ENCODE data around the gene ATP10A. TPM values are rescaled to one million over a fixed set of nuclear protein-coding genes. Genes with fewer than 3 reads are reported as not detected.

Gene ATP10A
- total RNA-seq, 1 experiment from 2014 or later: 3.9 TPM

- Histone ChIP-seq H2BK12ac (ENCODE audit: insufficient read length, low read depth, low read length) (no peak overlapping the region), H2BK5ac (ENCODE audit: insufficient read length, low read length) (no peak overlapping the region), H3K27ac (ENCODE audit: insufficient read length, low read depth, low read length) (no peak overlapping the region), H4K20me1 (ENCODE audit: control insufficient read depth, insufficient read depth, insufficient read length) (no peaks in the 10 kb centered on the region), H2AFZ (ENCODE audit: low read length) (no peak overlapping the region), H3K79me1 (ENCODE audit: insufficient read depth, low read depth, low read length, poor library complexity, severe bottlenecking) (no peaks in the 10 kb centered on the region), H2BK15ac (ENCODE audit: low read depth, low read length) (no peak overlapping the region), H3K56ac (ENCODE audit: insufficient read length, low read depth, low read length) (no peak overlapping the region), H3K14ac (ENCODE audit: insufficient read depth, low read length) (no peak overlapping the region), H2BK20ac (ENCODE audit: low read depth, low read length, poor library complexity, severe bottlenecking) (no peak overlapping the region), H3K27me3 (ENCODE audit: insufficient read depth, low read length) (no peaks in the 10 kb centered on the region), H3K9me3 (ENCODE audit: control insufficient read depth, low read depth, low read length) (no peaks in the 10 kb centered on the region), H3K18ac (ENCODE audit: insufficient read length, low read depth, low read length) (no peak overlapping the region), H2BK120ac (ENCODE audit: low read depth, low read length, poor library complexity, severe bottlenecking) (no peak overlapping the region), H3K4me2 (ENCODE audit: insufficient read depth, insufficient read length, low read length) (no peak overlapping the region), H2AK5ac (ENCODE audit: insufficient read length, low read length) (no peak overlapping the region), H3K4me1 (ENCODE audit: insufficient read depth, low read length) (no peaks in the 10 kb centered on the region), H4K5ac (ENCODE audit: insufficient read length, low read depth, low read length) (no peak overlapping the region), H3T11ph (ENCODE audit: low read length) (no peak overlapping the region), H3K9ac (ENCODE audit: extremely low read depth, insufficient read length, low read length) (no peak overlapping the region), H4K91ac (ENCODE audit: insufficient read length, low read depth, low read length) (no peak overlapping the region), H3K4ac (ENCODE audit: low read depth, low read length) (no peak overlapping the region), H3K23me2 (ENCODE audit: insufficient read length, low read depth, low read length, poor library complexity, severe bottlenecking) (no peaks in the 10 kb centered on the region), H3K23ac (ENCODE audit: insufficient read length, low read depth, low read length) (no peak overlapping the region), H3K79me2 (ENCODE audit: insufficient read depth, low read length) (no peaks in the 10 kb centered on the region), H4K8ac (replicated peaks; ENCODE audit: insufficient read length, low read depth, low read length) (no peak overlapping the region)
- H3K4me3 Mint-ChIP-seq: no peak overlapping the region
- H3K9me3 Mint-ChIP-seq: no peaks in the 10 kb centered on the region
- H3K4me1 Mint-ChIP-seq: peaks cover 0 to 6% of the 10 kb centered on the region in 2 experiments; a peak in 1 of 4 replicates
- H3K36me3 Mint-ChIP-seq (ENCODE audit: insufficient read depth in 1 of 3, low read depth in 3 of 3): peaks cover 0 to 1% (median 0%) of the 10 kb centered on the region in 3 experiments; a peak in 1 of 7 replicates
- H3K27ac Mint-ChIP-seq: no peak overlapping the region
- DNase-seq: no peak
- TF ChIP-seq CTCF (conservative IDR thresholded peaks at IDR 0.05): no peak
- peaks cover 2% of the 10 kb centered on the region; the same call in 1 of the 2 replicates for H3K27me3 Mint-ChIP-seq (ENCODE audit: low read depth)
- WGBS (ENCODE audit: extremely low coverage, insufficient read length, low lambda C conversion rate): no CpG with 5 or more reads among the region's 8 CpGs
Measured at GRCh38 chr15:25708391-25708790, 154.7 kb downstream of the ATP10A start.
